H1 (cell line): Measurements from ENCODE around the gene STK32C. TPM values are rescaled to one million over a fixed set of nuclear protein-coding genes. Genes with fewer than 3 reads are reported as not detected.

Experiments used
- EGR1 ChIP-seq: IDR thresholded peaks from 2 replicates; pipeline ENCODE4 v1.6.1; 2011; ENCODE audit warnings: low read depth, low read length, borderline replicate concordance
- MAFK ChIP-seq: IDR thresholded peaks from 2 replicates; pipeline ENCODE4 v1.6.1; 2012; ENCODE audit warnings: low read depth, mild to moderate bottlenecking, improper control_type of control experiment, low read length
- NRF1 ChIP-seq: IDR thresholded peaks from 2 replicates; pipeline ENCODE4 v1.6.1; 2011; ENCODE audit warnings: mild to moderate bottlenecking, low read depth, low read length, improper control_type of control experiment
- polyA plus RNA-seq, 7 experiments: library from polyadenylated mRNA; depleted of rRNA in 3 of 7; stranded (reverse) in 5 of 7; unstranded in 2 of 7; fragments of >200 nt in 5 of 7; fragments of 200-250 nt in 2 of 7; gene quantifications; 1 replicate in 5 of 7; 2 replicates in 1 of 7; 4 replicates in 1 of 7; pipeline versions ENCODE4 v1.2.1 to v1.2.3, GENCODE V29; 2011 to 2013; ENCODE audit warnings: missing spikeins in 2 of 7, mixed read lengths in 2 of 7
- total RNA-seq: library from RNA; stranded (reverse); fragmentation: NEBNext Ultra II Directional; extraction: Animal tissue kit (Norgen Biotek cat#: 25700); gene quantifications from 2 replicates; pipeline ENCODE4 v1.2.1, GENCODE V29; 2021
- TF ChIP-seq, protein P1 (sequence below): fragments of 300-600 bp; sonication (generic); IDR thresholded peaks from 2 replicates; pipeline ENCODE4 v1.7.1; 2012; ENCODE audit warnings: low read length, moderate library complexity, mild to moderate bottlenecking, inconsistent platforms; ENCODE audit not compliant: insufficient replicate concordance

STK32C gene
- total and polyA plus RNA-seq, 2 of the 8 experiments (the other 6 are each of a cell fraction or from before 2014, with no cell fraction given), result 10.6 to 15.6 TPM

DNA sequence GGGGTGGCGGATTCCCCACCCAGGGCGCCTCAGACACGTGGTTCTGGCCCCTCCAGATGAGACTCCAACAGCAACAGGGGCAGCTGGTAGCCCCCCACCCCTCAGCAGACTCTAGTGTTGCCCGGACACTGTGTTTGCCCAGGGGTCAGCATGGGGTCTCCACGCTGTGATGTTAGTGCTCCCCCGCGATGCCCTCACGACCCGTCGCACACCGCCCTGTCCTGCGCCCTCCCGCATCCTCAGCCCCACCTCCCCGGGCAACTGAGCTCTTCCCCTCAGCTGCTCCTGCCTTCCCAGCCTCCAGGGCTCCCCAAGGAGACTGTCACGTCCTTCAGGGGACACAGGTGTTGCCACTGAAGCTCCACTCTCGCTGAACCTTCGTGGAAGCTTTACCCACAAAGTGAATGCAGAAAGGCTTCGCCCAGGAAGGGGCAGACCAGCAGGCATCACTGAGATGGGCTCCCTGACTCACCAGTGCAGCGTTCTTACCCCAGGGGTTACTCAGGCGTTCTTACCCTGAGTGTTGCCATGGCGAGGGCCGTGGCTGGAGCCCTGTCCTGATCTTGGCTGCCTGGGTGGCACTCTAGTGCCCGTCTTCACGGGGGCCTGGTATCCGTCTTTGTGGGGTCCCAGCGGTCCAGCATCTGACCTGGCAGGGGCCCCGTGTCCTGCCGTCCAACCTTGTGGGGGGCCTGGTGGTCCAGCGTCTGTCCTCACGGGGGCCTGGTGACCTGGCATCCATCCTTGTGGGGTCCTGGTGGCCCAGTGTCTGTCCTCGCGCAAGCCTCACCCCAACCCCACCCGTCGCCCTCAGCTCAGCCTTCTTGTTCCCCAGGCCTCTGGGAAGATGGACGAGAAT is 106.4 kb downstream of the STK32C start (continued):
- TF ChIP-seq, protein P1, sequence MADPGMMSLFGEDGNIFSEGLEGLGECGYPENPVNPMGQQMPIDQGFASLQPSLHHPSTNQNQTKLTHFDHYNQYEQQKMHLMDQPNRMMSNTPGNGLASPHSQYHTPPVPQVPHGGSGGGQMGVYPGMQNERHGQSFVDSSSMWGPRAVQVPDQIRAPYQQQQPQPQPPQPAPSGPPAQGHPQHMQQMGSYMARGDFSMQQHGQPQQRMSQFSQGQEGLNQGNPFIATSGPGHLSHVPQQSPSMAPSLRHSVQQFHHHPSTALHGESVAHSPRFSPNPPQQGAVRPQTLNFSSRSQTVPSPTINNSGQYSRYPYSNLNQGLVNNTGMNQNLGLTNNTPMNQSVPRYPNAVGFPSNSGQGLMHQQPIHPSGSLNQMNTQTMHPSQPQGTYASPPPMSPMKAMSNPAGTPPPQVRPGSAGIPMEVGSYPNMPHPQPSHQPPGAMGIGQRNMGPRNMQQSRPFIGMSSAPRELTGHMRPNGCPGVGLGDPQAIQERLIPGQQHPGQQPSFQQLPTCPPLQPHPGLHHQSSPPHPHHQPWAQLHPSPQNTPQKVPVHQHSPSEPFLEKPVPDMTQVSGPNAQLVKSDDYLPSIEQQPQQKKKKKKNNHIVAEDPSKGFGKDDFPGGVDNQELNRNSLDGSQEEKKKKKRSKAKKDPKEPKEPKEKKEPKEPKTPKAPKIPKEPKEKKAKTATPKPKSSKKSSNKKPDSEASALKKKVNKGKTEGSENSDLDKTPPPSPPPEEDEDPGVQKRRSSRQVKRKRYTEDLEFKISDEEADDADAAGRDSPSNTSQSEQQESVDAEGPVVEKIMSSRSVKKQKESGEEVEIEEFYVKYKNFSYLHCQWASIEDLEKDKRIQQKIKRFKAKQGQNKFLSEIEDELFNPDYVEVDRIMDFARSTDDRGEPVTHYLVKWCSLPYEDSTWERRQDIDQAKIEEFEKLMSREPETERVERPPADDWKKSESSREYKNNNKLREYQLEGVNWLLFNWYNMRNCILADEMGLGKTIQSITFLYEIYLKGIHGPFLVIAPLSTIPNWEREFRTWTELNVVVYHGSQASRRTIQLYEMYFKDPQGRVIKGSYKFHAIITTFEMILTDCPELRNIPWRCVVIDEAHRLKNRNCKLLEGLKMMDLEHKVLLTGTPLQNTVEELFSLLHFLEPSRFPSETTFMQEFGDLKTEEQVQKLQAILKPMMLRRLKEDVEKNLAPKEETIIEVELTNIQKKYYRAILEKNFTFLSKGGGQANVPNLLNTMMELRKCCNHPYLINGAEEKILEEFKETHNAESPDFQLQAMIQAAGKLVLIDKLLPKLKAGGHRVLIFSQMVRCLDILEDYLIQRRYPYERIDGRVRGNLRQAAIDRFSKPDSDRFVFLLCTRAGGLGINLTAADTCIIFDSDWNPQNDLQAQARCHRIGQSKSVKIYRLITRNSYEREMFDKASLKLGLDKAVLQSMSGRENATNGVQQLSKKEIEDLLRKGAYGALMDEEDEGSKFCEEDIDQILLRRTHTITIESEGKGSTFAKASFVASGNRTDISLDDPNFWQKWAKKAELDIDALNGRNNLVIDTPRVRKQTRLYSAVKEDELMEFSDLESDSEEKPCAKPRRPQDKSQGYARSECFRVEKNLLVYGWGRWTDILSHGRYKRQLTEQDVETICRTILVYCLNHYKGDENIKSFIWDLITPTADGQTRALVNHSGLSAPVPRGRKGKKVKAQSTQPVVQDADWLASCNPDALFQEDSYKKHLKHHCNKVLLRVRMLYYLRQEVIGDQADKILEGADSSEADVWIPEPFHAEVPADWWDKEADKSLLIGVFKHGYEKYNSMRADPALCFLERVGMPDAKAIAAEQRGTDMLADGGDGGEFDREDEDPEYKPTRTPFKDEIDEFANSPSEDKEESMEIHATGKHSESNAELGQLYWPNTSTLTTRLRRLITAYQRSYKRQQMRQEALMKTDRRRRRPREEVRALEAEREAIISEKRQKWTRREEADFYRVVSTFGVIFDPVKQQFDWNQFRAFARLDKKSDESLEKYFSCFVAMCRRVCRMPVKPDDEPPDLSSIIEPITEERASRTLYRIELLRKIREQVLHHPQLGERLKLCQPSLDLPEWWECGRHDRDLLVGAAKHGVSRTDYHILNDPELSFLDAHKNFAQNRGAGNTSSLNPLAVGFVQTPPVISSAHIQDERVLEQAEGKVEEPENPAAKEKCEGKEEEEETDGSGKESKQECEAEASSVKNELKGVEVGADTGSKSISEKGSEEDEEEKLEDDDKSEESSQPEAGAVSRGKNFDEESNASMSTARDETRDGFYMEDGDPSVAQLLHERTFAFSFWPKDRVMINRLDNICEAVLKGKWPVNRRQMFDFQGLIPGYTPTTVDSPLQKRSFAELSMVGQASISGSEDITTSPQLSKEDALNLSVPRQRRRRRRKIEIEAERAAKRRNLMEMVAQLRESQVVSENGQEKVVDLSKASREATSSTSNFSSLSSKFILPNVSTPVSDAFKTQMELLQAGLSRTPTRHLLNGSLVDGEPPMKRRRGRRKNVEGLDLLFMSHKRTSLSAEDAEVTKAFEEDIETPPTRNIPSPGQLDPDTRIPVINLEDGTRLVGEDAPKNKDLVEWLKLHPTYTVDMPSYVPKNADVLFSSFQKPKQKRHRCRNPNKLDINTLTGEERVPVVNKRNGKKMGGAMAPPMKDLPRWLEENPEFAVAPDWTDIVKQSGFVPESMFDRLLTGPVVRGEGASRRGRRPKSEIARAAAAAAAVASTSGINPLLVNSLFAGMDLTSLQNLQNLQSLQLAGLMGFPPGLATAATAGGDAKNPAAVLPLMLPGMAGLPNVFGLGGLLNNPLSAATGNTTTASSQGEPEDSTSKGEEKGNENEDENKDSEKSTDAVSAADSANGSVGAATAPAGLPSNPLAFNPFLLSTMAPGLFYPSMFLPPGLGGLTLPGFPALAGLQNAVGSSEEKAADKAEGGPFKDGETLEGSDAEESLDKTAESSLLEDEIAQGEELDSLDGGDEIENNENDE, result no peak
- TF ChIP-seq EGR1, result no peak
- no peak for TF ChIP-seq MAFK
- TF ChIP-seq NRF1, result no peak
